Measurements from ENCODE around the gene RNASEH2B. TPM values are rescaled to one million over a fixed set of nuclear protein-coding genes. Genes with fewer than 3 reads are reported as not detected.

Gene RNASEH2B
- total RNA-seq, 3 donors from 2014 or later, result 26.7 to 57.6 (median 31.6) TPM

- DNase-seq (no peak), ATAC-seq (no peak)
- intact Hi-C loops (cut with DNase I, micrococcal nuclease), result loop anchor here in 1 of 2 donors (10.0 kb wide), 1 partner anchor 114 kb away; no protein-coding TSS in a partner anchor
- Histone ChIP-seq H3K9me3 (peaks cover 15% of the 10 kb centered on the region), H3K36me3 (ENCODE audit: low read depth) (no peaks in the 10 kb centered on the region), H3K4me1 (ENCODE audit: low read depth) (peaks cover 17% of the 10 kb centered on the region), H3K4me3 (no peak overlapping the region)
- TF ChIP-seq, protein P1, sequence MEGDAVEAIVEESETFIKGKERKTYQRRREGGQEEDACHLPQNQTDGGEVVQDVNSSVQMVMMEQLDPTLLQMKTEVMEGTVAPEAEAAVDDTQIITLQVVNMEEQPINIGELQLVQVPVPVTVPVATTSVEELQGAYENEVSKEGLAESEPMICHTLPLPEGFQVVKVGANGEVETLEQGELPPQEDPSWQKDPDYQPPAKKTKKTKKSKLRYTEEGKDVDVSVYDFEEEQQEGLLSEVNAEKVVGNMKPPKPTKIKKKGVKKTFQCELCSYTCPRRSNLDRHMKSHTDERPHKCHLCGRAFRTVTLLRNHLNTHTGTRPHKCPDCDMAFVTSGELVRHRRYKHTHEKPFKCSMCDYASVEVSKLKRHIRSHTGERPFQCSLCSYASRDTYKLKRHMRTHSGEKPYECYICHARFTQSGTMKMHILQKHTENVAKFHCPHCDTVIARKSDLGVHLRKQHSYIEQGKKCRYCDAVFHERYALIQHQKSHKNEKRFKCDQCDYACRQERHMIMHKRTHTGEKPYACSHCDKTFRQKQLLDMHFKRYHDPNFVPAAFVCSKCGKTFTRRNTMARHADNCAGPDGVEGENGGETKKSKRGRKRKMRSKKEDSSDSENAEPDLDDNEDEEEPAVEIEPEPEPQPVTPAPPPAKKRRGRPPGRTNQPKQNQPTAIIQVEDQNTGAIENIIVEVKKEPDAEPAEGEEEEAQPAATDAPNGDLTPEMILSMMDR (IDR thresholded peaks at IDR 0.05), result no peak
Observed at GRCh38 chr13:50918567-50918966, 9.0 kb downstream of the RNASEH2B start.

GRCh38 chr13:50919277-50919676 lies 9.7 kb downstream of the RNASEH2B start:
- H3K4me3 ChIP-seq, result no peak overlapping the region
- DNase-seq, result no peak
- intact Hi-C loops (cut with DNase I, micrococcal nuclease), result loop anchor here in 1 of 2 donors (10.0 kb wide), 1 partner anchor 114 kb away; no protein-coding TSS in a partner anchor
- TF ChIP-seq, protein P1 (IDR thresholded peaks at IDR 0.05), result no peak
- H3K4me1 ChIP-seq (ENCODE audit: low read depth), result peaks cover 14% of the 10 kb centered on the region
- H3K36me3 ChIP-seq (ENCODE audit: low read depth), result no peaks in the 10 kb centered on the region
- no peak for ATAC-seq
- H3K9me3 ChIP-seq, result peaks cover 22% of the 10 kb centered on the region

DNA sequence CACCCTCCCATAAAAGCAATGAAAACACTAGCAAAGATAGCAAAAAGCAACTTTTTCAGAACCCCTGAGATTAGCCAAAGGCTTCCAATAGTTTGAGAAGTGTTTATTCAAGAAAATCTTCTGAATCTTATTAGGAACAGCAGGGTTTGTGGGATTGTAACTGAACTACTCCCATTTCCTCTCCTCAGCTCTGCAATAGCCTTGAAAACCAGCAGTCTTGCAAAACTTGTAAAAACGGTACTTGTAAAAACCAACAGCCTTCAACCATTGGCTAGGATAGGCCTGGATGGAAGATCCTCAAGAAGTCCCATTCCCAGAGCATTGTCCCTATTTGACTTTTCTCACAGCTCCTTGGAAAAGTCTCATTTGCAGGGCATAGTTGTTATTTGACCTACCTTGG lies 12.1 kb downstream of the RNASEH2B start:
- ATAC-seq, result no peak
- H3K9me3 ChIP-seq, result peaks cover 28% of the 10 kb centered on the region

GRCh38 chr13:50923272-50923671 lies 13.7 kb downstream of the RNASEH2B start:
- Histone ChIP-seq H3K36me3 (ENCODE audit: low read depth) (no peaks in the 10 kb centered on the region), H3K9me3 (peaks cover 28% of the 10 kb centered on the region), H3K4me3 (no peak overlapping the region), H3K4me1 (ENCODE audit: low read depth) (no peaks in the 10 kb centered on the region)
- no peak for DNase-seq
- no peak for ATAC-seq
- intact Hi-C loops (cut with DNase I, micrococcal nuclease), result no loop called here
- TF ChIP-seq, protein P1 (IDR thresholded peaks at IDR 0.05), result no peak

More for the DNA sequence above, 12.1 kb downstream of the RNASEH2B start:
- TF ChIP-seq, protein P1 (IDR thresholded peaks at IDR 0.05), result no peak
- DNase-seq, result no peak
- Histone ChIP-seq H3K4me3 (no peak overlapping the region), H3K36me3 (ENCODE audit: low read depth) (no peaks in the 10 kb centered on the region), H3K4me1 (ENCODE audit: low read depth) (peaks cover 9% of the 10 kb centered on the region)
- intact Hi-C loops (cut with DNase I, micrococcal nuclease), result no loop called here

DNA sequence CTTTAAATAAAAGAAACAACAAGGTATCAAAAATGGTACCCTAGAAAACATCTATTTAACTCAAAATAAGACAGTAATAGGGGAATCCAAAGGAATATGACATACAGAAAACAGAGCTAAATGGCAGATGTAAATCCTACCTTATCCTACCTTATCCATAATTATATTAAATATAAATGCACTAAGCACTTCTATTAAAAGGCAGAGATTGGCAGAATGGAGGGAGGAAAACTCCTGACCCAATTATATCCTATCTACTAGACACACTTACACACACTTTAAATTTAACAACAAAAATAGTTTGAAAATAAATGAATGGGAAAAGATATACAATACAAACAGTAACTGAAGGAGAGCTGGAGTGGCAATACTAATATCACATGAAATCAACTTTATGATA lies 14.4 kb downstream of the RNASEH2B start:
- intact Hi-C loops (cut with DNase I, micrococcal nuclease), result no loop called here
- Histone ChIP-seq H3K36me3 (ENCODE audit: low read depth) (no peaks in the 10 kb centered on the region), H3K4me1 (ENCODE audit: low read depth) (no peaks in the 10 kb centered on the region), H3K9me3 (peaks cover 28% of the 10 kb centered on the region), H3K4me3 (no peak overlapping the region)
- ATAC-seq, result no peak
- DNase-seq, result no peak
- TF ChIP-seq, protein P1 (IDR thresholded peaks at IDR 0.05), result no peak

DNA sequence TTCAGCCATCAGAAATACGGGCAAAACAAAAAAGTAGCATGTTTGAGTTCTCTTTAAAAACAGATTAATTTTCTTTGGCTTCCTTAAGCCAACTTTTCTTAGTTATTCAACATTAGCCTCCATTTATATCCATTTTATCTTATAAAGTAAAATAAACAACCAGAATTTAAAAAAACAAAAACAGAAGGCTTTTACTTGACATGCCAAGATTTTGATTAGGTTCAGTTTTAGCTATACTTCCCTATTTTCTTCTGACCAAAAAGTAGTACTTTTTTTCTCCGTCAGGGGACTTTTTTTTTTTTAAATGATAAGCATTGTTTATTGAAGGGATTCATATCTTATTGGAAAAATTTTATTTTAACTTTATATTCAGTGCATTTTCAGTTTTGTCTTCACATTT lies 18.1 kb downstream of the RNASEH2B start:
- H3K9me3 ChIP-seq, result peaks cover 22% of the 10 kb centered on the region
- intact Hi-C loops (cut with DNase I, micrococcal nuclease), result no loop called here
- TF ChIP-seq, protein P1 (IDR thresholded peaks at IDR 0.05), result no peak
- no peaks in the 10 kb centered on the region for H3K36me3 ChIP-seq (ENCODE audit: low read depth)
- no peak for DNase-seq
- H3K4me3 ChIP-seq, result no peak overlapping the region
- no peaks in the 10 kb centered on the region for H3K4me1 ChIP-seq (ENCODE audit: low read depth)
- ATAC-seq, result no peak
